Mammary epithelial cell (primary cell): ENCODE measurements around the gene TRPV2.

ENCODE experiments used
- CTCF ChIP-seq, 2 donors: IDR thresholded peaks in 1 of 2; conservative IDR thresholded peaks in 1 of 2; 2 replicates each; pipeline ENCODE4 v1.5.1; 2011 to 2012; ENCODE audit warnings: inconsistent platforms in 2 of 2, low read length in 2 of 2, mild to moderate bottlenecking in 2 of 2, control low read depth in 1 of 2, low read depth in 1 of 2; ENCODE audit not compliant: insufficient read depth in 1 of 2; ENCODE audit errors: extremely low read depth in 1 of 2
- EZH2 ChIP-seq: IDR thresholded peaks from 2 replicates; pipeline ENCODE4 v1.6.1; 2012; ENCODE audit warnings: low read length, inconsistent platforms, borderline replicate concordance

GRCh38 chr17:16417399-16417798 is 2.0 kb downstream of the TRPV2 start:
- TF ChIP-seq CTCF (conservative IDR thresholded peaks at IDR 0.05 in 1 of 2, IDR thresholded peaks at IDR 0.05 in 1 of 2; ENCODE audit: extremely low read depth in 1 of 2, insufficient read depth in 1 of 2, low read depth in 1 of 2, low read length in 2 of 2) (no peak), EZH2 (no peak)
